Measurements from ENCODE around the gene FRMD8.
A peak's percentile ranks its signal among the peaks of the same experiment; 100 is the strongest.

FRMD8 gene

GRCh38 chr11:65353900-65354264, 32.6 kb upstream of the FRMD8 start:
- TF ChIP-seq CTCF (IDR thresholded peaks at IDR 0.05; ENCODE audit: extremely low read depth, missing control alignments), result no peak
- DNase-seq (ENCODE audit: low spot score), result no peak

GRCh38 chr11:65354265-65355012, 32.0 kb upstream of the FRMD8 start, which contains the start of gene TIGD3:
Gene TIGD3, plus strand, starts transcription at chr11:65354751. Its CDS starts 1,058 bp downstream, at chr11:65355809.
- TF ChIP-seq CTCF (IDR thresholded peaks at IDR 0.05; ENCODE audit: extremely low read depth, missing control alignments), result no peak
- DNase-seq (ENCODE audit: low spot score), result peak; percentile 99

GRCh38 chr11:65355013-65355775, 31.2 kb upstream of the FRMD8 start:
- no peak for TF ChIP-seq CTCF (IDR thresholded peaks at IDR 0.05; ENCODE audit: extremely low read depth, missing control alignments)
- DNase-seq (ENCODE audit: low spot score), result peak; percentile 76

- DNase-seq (ENCODE audit: low spot score), result no peak
- TF ChIP-seq CTCF (IDR thresholded peaks at IDR 0.05; ENCODE audit: extremely low read depth, missing control alignments), result no peak
Observed at GRCh38 chr11:65355776-65356393, 30.6 kb upstream of the FRMD8 start.

GRCh38 chr11:65356394-65356972, 30.0 kb upstream of the FRMD8 start:
- DNase-seq (ENCODE audit: low spot score), result no peak
- TF ChIP-seq CTCF (IDR thresholded peaks at IDR 0.05; ENCODE audit: extremely low read depth, missing control alignments), result no peak

- no peak for TF ChIP-seq CTCF (IDR thresholded peaks at IDR 0.05; ENCODE audit: extremely low read depth, missing control alignments)
- no peak for DNase-seq (ENCODE audit: low spot score)
Observed at GRCh38 chr11:65357856-65358356, 28.5 kb upstream of the FRMD8 start.
